ENCODE results near the gene TASP1. TPM values are rescaled to one million over a fixed set of nuclear protein-coding genes. Genes with fewer than 3 reads are reported as not detected.
A peak's percentile ranks its signal among the peaks of the same experiment; 100 is the strongest.

Gene TASP1
- total RNA-seq, 1 donor from 2014 or later, result 5.5 TPM

GRCh38 chr20:13671916-13672378, 33.2 kb upstream of the TASP1 start:
- no peaks in the 10 kb centered on the region for H3K9me3 ChIP-seq (replicated peaks)
- DNase-seq, result no peak
- intact Hi-C loops (cut with micrococcal nuclease), result no loop called here

DNA sequence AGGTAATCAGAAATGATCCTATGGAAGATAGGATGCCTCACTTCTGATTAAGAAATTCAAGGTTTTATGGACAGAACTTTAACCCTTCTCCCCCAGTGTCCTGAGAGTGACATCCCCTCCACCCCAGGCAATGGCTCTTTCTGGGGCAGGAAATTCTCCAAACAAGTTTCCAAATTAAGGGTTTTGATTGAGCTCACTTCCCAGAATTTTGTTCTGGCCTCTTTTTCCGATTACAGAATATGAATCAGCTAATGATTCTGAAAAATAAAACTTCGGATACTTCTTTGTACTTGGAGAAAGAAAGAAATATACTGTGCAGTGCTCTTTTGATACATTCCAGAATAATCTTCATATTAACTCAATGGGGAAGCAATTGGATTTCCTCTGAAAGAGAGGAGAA, 32.8 kb upstream of the TASP1 start:
- no peak for DNase-seq
- no peak for TF ChIP-seq CTCF (IDR thresholded peaks at IDR 0.05; ENCODE audit: borderline replicate concordance)
- intact Hi-C loops (cut with micrococcal nuclease), result no loop called here
- peaks cover 15% of the 10 kb centered on the region for H3K4me1 ChIP-seq
- no peaks in the 10 kb centered on the region for H3K9me3 ChIP-seq (replicated peaks)
- no peaks in the 10 kb centered on the region for H3K27me3 ChIP-seq (ENCODE audit: low read depth)
- H3K4me3 ChIP-seq, result no peak overlapping the region
- H3K36me3 ChIP-seq, result no peaks in the 10 kb centered on the region
- H3K27ac ChIP-seq (replicated peaks), result peak overlapping the region; percentile 56

More at GRCh38 chr20:13671916-13672378, 33.2 kb upstream of the TASP1 start:
- Histone ChIP-seq H3K4me3 (no peak overlapping the region), H3K27ac (replicated peaks) (peak overlapping the region; percentile 56), H3K36me3 (no peaks in the 10 kb centered on the region), H3K4me1 (peaks cover 15% of the 10 kb centered on the region), H3K27me3 (ENCODE audit: low read depth) (no peaks in the 10 kb centered on the region)
- TF ChIP-seq CTCF (IDR thresholded peaks at IDR 0.05; ENCODE audit: borderline replicate concordance), result no peak

DNA sequence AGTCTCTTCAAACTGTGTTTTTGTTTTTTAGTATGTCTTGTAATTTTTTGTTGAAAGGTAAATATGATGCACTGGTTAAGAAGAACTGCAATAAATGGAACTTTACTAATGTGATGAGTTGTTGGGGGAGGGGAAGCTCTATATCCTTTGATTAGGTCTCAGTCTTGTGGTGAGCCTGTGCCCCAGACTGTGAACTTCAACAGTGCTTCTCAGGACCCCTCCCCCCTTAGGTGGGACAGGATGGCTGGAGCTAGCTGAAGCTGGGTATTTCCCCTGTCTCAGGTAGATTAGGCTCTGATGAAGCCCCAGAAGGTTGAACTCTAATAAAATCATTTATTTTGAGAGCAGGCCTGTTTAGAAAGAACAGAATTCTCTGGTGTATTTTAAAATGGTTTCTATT, 31.4 kb upstream of the TASP1 start:
- no peak overlapping the region for H3K27ac ChIP-seq (replicated peaks)
- no peak for TF ChIP-seq CTCF (IDR thresholded peaks at IDR 0.05; ENCODE audit: borderline replicate concordance)
- no peaks in the 10 kb centered on the region for H3K36me3 ChIP-seq
- intact Hi-C loops (cut with micrococcal nuclease), result no loop called here
- H3K9me3 ChIP-seq (replicated peaks), result no peaks in the 10 kb centered on the region
- H3K4me1 ChIP-seq, result peaks cover 15% of the 10 kb centered on the region
- H3K27me3 ChIP-seq (ENCODE audit: low read depth), result no peaks in the 10 kb centered on the region
- no peak overlapping the region for H3K4me3 ChIP-seq
- no peak for DNase-seq

- Histone ChIP-seq H3K27ac (replicated peaks) (no peak overlapping the region), H3K4me1 (peaks cover under 1% of the 10 kb centered on the region), H3K27me3 (ENCODE audit: low read depth) (peaks cover 18% of the 10 kb centered on the region), H3K9me3 (replicated peaks) (no peaks in the 10 kb centered on the region), H3K4me3 (no peak overlapping the region), H3K36me3 (no peaks in the 10 kb centered on the region)
- no peak for TF ChIP-seq CTCF (IDR thresholded peaks at IDR 0.05; ENCODE audit: borderline replicate concordance)
- no peak for DNase-seq
- intact Hi-C loops (cut with micrococcal nuclease), result no loop called here
These were observed 27.1 kb upstream of the TASP1 start for GRCh38 chr20:13665709-13666395.

DNA sequence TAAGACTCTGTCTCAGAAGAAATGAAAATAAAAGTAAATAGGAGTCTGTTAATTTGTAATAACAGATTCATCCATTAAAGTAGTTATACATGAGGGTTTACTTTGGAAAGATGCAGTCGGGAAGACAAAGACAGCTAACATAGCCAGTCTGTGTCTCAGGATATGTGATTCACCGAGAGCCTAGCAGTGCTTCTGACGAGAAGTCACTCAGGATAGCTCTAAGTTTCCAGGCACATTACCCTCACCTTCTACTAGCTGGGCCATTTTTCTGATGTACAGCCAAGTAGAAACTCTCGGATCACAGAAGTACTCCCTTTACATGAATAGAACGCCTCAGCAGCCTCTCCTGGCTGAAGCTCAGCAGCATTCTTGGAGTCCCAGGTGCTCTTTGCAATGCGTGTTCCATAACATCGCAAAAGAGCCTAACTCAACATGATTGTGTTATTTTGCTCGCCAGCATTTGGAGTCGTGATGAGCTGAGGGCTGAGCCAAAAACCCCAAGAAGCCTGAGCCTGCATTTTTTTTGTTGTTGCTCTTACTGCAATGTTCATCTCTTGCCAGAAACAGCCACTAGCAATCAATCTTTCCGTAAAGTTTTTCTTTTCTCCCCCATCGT, 22.4 kb upstream of the TASP1 start:
- no peak overlapping the region for H3K27ac ChIP-seq (replicated peaks)
- H3K36me3 ChIP-seq, result no peaks in the 10 kb centered on the region
- no peak overlapping the region for H3K4me3 ChIP-seq
- H3K27me3 ChIP-seq (ENCODE audit: low read depth), result peaks cover 21% of the 10 kb centered on the region
- intact Hi-C loops (cut with micrococcal nuclease), result no loop called here
- TF ChIP-seq CTCF (IDR thresholded peaks at IDR 0.05; ENCODE audit: borderline replicate concordance), result no peak
- DNase-seq, result no peak
- no peaks in the 10 kb centered on the region for H3K9me3 ChIP-seq (replicated peaks)
- no peaks in the 10 kb centered on the region for H3K4me1 ChIP-seq
